Uterus (tissue), 2 donors: ENCODE data around the gene FAM89B.

ENCODE experiments used
- POLR2A ChIP-seq, 2 donors: fragments of 450-650 bp; IDR thresholded peaks; one replicate each; pipeline ENCODE4 v1.6.1; 2016; ENCODE audit warnings: antibody characterized with exemption in 2 of 2, mild to moderate bottlenecking in 1 of 2, moderate library complexity in 1 of 2
- TF ChIP-seq, protein P1 (sequence below), 4 experiments: fragments of 200-600 bp in 2 of 4; fragments of 450-650 bp in 2 of 4; sonication (generic) in 2 of 4; IDR thresholded peaks; one replicate each; pipeline ENCODE4 v1.5.1; 2016 to 2019; ENCODE audit warnings: antibody characterized with exemption in 4 of 4, mild to moderate bottlenecking in 2 of 4, moderate library complexity in 1 of 4

DNA sequence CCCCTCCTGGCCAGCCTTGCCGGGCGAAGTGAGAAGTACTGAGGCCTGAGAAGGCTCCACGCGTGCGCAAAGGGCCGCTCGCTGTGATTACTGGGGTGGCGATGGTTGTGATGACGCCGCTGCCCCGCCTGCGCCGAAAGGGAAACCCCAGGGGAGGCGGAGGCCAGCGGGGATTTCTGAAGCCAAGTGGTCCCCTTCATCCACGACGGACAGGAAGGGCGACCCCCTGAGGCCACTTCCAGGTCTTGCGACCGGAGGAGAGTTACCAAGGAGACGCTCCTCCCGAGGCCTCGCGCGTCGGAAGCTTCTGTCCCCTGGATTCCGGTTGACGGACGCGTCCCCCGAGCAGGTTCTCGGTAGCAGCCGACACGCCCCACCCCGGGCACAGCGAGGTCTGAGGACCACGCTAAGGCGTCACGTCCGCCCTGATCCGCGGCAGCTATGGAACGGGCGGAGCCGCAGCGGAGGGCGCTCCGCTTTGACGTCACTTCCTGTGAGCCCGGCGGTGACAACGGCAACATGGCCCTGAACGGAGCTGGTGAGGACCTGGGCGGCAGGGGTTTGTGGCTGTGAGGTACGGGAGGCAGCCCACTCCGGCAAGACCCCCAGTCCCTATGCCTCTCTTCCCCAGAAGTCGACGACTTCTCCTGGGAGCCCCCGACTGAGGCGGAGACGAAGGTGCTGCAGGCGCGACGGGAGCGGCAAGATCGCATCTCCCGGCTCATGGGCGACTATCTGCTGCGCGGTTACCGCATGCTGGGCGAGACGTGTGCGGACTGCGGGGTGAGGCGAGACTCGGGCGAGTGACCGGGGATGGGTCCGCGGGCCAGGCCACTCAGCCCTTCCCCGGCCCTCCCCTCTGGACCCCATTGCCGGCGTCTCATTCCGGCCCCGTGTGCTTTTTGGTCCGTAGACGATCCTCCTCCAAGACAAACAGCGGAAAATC is 2.1 kb upstream of the FAM89B start, which contains the start of gene ZNRD2:
- TF ChIP-seq, protein P1, sequence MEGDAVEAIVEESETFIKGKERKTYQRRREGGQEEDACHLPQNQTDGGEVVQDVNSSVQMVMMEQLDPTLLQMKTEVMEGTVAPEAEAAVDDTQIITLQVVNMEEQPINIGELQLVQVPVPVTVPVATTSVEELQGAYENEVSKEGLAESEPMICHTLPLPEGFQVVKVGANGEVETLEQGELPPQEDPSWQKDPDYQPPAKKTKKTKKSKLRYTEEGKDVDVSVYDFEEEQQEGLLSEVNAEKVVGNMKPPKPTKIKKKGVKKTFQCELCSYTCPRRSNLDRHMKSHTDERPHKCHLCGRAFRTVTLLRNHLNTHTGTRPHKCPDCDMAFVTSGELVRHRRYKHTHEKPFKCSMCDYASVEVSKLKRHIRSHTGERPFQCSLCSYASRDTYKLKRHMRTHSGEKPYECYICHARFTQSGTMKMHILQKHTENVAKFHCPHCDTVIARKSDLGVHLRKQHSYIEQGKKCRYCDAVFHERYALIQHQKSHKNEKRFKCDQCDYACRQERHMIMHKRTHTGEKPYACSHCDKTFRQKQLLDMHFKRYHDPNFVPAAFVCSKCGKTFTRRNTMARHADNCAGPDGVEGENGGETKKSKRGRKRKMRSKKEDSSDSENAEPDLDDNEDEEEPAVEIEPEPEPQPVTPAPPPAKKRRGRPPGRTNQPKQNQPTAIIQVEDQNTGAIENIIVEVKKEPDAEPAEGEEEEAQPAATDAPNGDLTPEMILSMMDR (IDR thresholded peaks at IDR 0.05): peak; percentile 33 to 61 (median 46)
- peak; percentile 22 to 83 for TF ChIP-seq POLR2A (IDR thresholded peaks at IDR 0.05)
